OCI-LY1 (cell line): ENCODE results near the gene CLN6.

Experiments used
- CTCF ChIP-seq: fragments of 200-600 bp; sonication (generic), shearing (Covaris generic); IDR thresholded peaks from 2 replicates; pipeline ENCODE4 v1.5.1; 2017; ENCODE audit warnings: mild to moderate bottlenecking, antibody characterized with exemption, low read length, moderate library complexity, mixed read lengths
- EZH2 ChIP-seq: fragments of 200-600 bp; sonication (generic), shearing (Covaris generic); IDR thresholded peaks from 2 replicates; pipeline ENCODE4 v1.8.0; 2017; ENCODE audit warnings: borderline replicate concordance, mixed run types, mild to moderate bottlenecking, antibody characterized with exemption, low read length, moderate library complexity, mixed read lengths

DNA sequence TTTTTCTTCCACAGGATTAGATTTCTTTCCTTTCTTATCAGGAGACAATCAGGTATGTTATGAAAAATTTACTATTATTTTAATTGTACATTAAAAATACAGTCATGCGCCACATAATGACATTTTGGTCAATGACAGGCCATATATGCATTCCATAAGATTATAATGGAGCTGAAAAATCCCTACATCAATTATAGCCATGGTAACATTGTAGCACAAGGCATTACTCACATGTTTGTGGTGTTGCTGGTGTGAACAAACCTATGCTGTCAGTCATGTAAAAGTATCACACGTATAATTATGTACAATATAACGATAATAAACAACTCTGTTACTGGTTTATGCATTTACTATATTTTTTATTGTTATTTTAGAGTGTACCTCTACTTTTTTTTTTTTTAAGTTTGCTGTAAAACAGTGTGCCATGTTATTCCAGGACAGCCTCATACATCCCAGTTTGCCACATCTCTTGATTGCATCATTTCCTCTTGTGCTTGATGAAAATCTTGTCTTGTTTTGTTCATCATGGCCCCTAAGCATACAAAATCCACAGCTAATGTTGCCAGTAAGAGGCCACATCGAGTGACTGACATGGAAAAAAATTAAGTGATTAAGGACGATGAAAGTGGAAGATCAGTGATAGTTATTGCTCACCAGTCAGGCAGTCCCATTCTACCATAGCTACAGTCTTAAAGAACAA lies 45.8 kb downstream of the CLN6 start:
- TF ChIP-seq CTCF (no peak), EZH2 (no peak)
